Measurements from ENCODE around the gene SERHL2.
"Not testable (repeated sequence)": the region's sequence is repeated elsewhere in the genome, so short reads cannot be mapped to it uniquely, and the experiment has no call there.

The SERHL2 gene

DNA sequence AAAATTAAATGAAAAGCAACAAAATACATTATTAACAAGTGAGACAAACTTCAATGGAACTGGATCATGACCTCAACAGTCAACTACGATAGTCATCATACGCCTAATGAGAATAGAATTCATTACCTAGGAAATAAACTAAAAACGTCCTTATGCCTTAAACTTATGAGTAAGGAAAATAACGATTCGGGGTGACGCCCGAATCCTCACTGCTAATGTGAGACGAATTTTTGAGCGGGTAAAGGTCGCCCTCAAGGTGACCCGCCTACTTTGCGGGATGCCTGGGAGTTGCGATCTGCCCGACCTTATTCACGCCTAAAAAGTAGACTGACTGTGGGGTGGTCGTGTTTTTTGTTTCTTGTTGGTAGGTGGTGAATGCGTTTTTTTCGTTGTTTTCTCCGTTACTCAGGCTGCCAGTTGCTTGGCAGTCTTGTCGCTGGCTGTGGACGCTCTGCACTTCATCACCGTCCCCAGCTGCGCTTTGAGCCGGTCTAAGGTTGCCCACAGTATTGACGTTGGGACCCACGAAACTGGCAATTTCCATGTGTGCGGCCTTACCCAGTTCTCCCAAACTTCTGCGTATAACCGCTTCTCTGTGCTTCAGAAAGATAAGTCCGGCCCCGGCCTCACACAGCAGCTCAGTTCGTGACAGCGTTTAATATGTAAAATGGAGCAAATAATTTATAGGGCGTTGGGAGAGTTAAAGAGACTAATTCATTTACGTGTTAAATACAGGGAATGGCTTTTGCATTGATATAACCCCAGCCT, 61.5 kb downstream of the SERHL2 start:
- H3K36me3 ChIP-seq (ENCODE audit: insufficient read depth, low read length), result peaks cover 3% of the 10 kb centered on the region; the same call in 1 of the 2 replicates
- H3K9ac ChIP-seq (ENCODE audit: low read depth, low read length, poor library complexity, severe bottlenecking), result peak overlapping the region; percentile 98
- H4K20me1 ChIP-seq (ENCODE audit: insufficient read depth, low read length, poor library complexity, severe bottlenecking), result peaks cover 29% of the 10 kb centered on the region
- H3K4me3 ChIP-seq (ENCODE audit: low read length, poor library complexity, severe bottlenecking), result peak overlapping the region; percentile 98
- H3K27me3 ChIP-seq (ENCODE audit: insufficient read depth, low read length, poor library complexity, severe bottlenecking), result no peaks in the 10 kb centered on the region
- H3K79me2 ChIP-seq (ENCODE audit: insufficient read depth, low read length), result peaks cover 41% of the 10 kb centered on the region
- H3K4me1 ChIP-seq (ENCODE audit: insufficient read depth, low read length, poor library complexity, severe bottlenecking), result peaks cover 35% of the 10 kb centered on the region
- no peaks in the 10 kb centered on the region for H3K9me3 ChIP-seq (ENCODE audit: insufficient read depth, low read depth, low read length)
- no peak for TF ChIP-seq EZH2phosphoT487 (IDR thresholded peaks at IDR 0.05; ENCODE audit: borderline replicate concordance)
- TF ChIP-seq, protein P1, sequence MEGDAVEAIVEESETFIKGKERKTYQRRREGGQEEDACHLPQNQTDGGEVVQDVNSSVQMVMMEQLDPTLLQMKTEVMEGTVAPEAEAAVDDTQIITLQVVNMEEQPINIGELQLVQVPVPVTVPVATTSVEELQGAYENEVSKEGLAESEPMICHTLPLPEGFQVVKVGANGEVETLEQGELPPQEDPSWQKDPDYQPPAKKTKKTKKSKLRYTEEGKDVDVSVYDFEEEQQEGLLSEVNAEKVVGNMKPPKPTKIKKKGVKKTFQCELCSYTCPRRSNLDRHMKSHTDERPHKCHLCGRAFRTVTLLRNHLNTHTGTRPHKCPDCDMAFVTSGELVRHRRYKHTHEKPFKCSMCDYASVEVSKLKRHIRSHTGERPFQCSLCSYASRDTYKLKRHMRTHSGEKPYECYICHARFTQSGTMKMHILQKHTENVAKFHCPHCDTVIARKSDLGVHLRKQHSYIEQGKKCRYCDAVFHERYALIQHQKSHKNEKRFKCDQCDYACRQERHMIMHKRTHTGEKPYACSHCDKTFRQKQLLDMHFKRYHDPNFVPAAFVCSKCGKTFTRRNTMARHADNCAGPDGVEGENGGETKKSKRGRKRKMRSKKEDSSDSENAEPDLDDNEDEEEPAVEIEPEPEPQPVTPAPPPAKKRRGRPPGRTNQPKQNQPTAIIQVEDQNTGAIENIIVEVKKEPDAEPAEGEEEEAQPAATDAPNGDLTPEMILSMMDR (conservative IDR thresholded peaks at IDR 0.05; ENCODE audit: low read length), result no peak
- no peaks in the 10 kb centered on the region for H3K9me2 ChIP-seq (replicated peaks; ENCODE audit: low read depth, low read length)
- H2AFZ ChIP-seq (ENCODE audit: low read length), result peak overlapping the region; percentile 80; the same call in 1 of the 2 replicates
- peak overlapping the region; percentile 71 for H3K4me2 ChIP-seq (ENCODE audit: low read depth, low read length, poor library complexity, severe bottlenecking)
- peaks cover 7% of the 10 kb centered on the region for H3F3A ChIP-seq (ENCODE audit: low read depth)

DNA sequence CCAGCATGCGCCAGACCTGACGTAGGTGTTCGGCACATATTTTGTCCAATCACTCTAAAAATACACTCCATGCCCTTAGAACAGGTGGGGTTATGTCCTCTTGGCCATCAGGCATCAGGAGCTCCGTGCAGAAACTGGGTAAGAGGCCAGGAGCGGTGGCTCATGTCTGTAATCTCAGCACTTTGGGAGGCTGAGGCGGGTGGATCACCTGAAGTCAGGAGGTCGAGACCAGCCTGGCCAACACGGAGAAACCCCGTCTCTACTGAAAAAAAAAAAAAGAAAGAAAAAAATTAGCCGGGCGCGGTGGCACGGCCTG, 62.1 kb downstream of the SERHL2 start:
- H3K4me3 ChIP-seq (ENCODE audit: low read length, poor library complexity, severe bottlenecking), result peak overlapping the region; percentile 98
- H3K79me2 ChIP-seq (ENCODE audit: insufficient read depth, low read length), result peaks cover 35% of the 10 kb centered on the region
- peak overlapping the region; percentile 98 for H3K9ac ChIP-seq (ENCODE audit: low read depth, low read length, poor library complexity, severe bottlenecking)
- H3K36me3 ChIP-seq (ENCODE audit: insufficient read depth, low read length); H3K9me3 ChIP-seq (ENCODE audit: insufficient read depth, low read depth, low read length); H3K27me3 ChIP-seq (ENCODE audit: insufficient read depth, low read length, poor library complexity, severe bottlenecking); H3F3A ChIP-seq (ENCODE audit: low read depth); H3K9me2 ChIP-seq (replicated peaks; ENCODE audit: low read depth, low read length); H2AFZ ChIP-seq (ENCODE audit: low read length): not testable (repeated sequence)
- peaks cover 30% of the 10 kb centered on the region for H3K4me1 ChIP-seq (ENCODE audit: insufficient read depth, low read length, poor library complexity, severe bottlenecking)
- H4K20me1 ChIP-seq (ENCODE audit: insufficient read depth, low read length, poor library complexity, severe bottlenecking), result peaks cover 23% of the 10 kb centered on the region
- H3K4me2 ChIP-seq (ENCODE audit: low read depth, low read length, poor library complexity, severe bottlenecking), result peak overlapping the region; percentile 71

DNA sequence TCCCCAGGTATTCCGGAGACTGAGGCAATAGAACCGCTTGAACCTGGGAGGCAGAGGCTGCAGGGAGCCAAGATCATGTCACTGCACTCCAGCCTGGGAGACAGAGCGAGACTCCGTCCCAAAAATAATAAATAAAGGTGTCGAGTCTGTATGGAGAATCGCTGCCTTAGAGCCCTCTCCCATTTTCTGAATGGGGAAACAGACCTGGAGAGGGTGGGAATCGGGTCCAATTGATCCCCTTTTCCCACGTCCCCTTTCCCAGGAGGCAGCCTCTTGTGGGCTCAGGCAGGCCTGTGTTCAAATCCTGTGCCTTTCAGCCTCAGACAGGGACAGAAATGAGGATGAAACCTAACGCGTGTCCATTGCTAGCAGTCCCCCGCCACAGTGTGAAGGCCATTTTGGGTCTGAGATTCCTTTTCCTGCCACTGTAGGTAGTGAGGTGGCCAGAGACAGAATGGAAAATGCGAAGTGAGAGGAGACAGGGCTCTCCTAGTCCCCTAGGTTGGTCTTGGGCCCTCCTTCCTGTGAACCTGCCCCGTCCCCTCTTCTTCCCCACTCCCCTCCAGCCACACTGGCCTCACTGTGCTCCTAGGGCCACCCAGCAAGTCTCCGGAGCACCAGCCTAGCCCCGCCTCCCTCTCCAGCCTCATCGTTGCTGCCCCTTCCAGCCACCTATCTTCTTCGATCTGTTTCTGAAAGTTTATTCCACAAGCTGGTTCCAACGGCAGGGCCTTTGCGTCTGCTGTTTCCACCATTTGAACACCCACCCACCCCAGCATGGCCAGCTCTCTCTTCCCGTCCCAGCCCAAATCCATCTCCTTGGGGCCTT, 63.6 kb downstream of the SERHL2 start:
- no peaks in the 10 kb centered on the region for H3K9me2 ChIP-seq (replicated peaks; ENCODE audit: low read depth, low read length)
- H3F3A ChIP-seq (ENCODE audit: low read depth), result peaks cover 7% of the 10 kb centered on the region
- H3K9me3 ChIP-seq (ENCODE audit: insufficient read depth, low read depth, low read length), result no peaks in the 10 kb centered on the region
- peaks cover 9% of the 10 kb centered on the region for H4K20me1 ChIP-seq (ENCODE audit: insufficient read depth, low read length, poor library complexity, severe bottlenecking)
- H3K79me2 ChIP-seq (ENCODE audit: insufficient read depth, low read length), result peaks cover 20% of the 10 kb centered on the region
- H3K27me3 ChIP-seq (ENCODE audit: insufficient read depth, low read length, poor library complexity, severe bottlenecking), result no peaks in the 10 kb centered on the region
- H3K36me3 ChIP-seq (ENCODE audit: insufficient read depth, low read length), result peaks cover 3% of the 10 kb centered on the region; the same call in 1 of the 2 replicates
- H3K4me2 ChIP-seq (ENCODE audit: low read depth, low read length, poor library complexity, severe bottlenecking), result no peak overlapping the region
- H3K4me1 ChIP-seq (ENCODE audit: insufficient read depth, low read length, poor library complexity, severe bottlenecking), result peaks cover 17% of the 10 kb centered on the region
- H2AFZ ChIP-seq (ENCODE audit: low read length), result no peak overlapping the region
- H3K9ac ChIP-seq (ENCODE audit: low read depth, low read length, poor library complexity, severe bottlenecking), result no peak overlapping the region
- no peak overlapping the region for H3K4me3 ChIP-seq (ENCODE audit: low read length, poor library complexity, severe bottlenecking)
- no peak for TF ChIP-seq EZH2phosphoT487 (IDR thresholded peaks at IDR 0.05; ENCODE audit: borderline replicate concordance)
- TF ChIP-seq, protein P1 (conservative IDR thresholded peaks at IDR 0.05; ENCODE audit: low read length), result no peak

Data from Loucy (cell line).